SK-N-SH treated with all-trans-retinoic acid at 6 μM for 48 hours (cell line): Measurements from ENCODE around the gene CLSTN2.

Source experiments
- ATAC-seq: fragments of 200-7000 bp; cut with Tn5 transposase; 3 replicates; pipeline ENCODE4 v1.9.1; 2020; ENCODE audit warnings: mild to moderate bottlenecking, moderate library complexity
- ARNTL ChIP-seq: fragments of 450-650 bp; formaldehyde crosslinking; IDR thresholded peaks from 2 replicates; pipeline ENCODE4 v1.5.0; 2020; ENCODE audit warnings: low read depth, mild to moderate bottlenecking, moderate library complexity, borderline replicate concordance
- BACH2 ChIP-seq: fragments of 250-450 bp; sonication (Bioruptor Pico); IDR thresholded peaks from 2 replicates; pipeline ENCODE4 v1.9.0; 2021; ENCODE audit warnings: mild to moderate bottlenecking, borderline replicate concordance
- CSDC2 ChIP-seq: fragments of 250-450 bp; sonication (Bioruptor Pico); IDR thresholded peaks from 2 replicates; pipeline ENCODE4 v1.5.0; 2020; ENCODE audit warnings: mild to moderate bottlenecking, moderate library complexity
- ESRRG ChIP-seq: fragments of 250-450 bp; sonication (Bioruptor Pico); IDR thresholded peaks from 2 replicates; pipeline ENCODE4 v1.6.1; 2021; ENCODE audit warnings: mild to moderate bottlenecking
- ISL1 ChIP-seq: fragments of 250-450 bp; sonication (Bioruptor Pico); IDR thresholded peaks from 2 replicates; pipeline ENCODE4 v2.1.2; 2022; ENCODE audit warnings: mild to moderate bottlenecking, moderate library complexity
- OSR1 ChIP-seq: fragments of 250-450 bp; sonication (Bioruptor Pico); IDR thresholded peaks from 2 replicates; pipeline ENCODE4 v1.8.0; 2022; ENCODE audit warnings: moderate library complexity, mild to moderate bottlenecking, inconsistent platforms
- POU6F1 ChIP-seq: fragments of 250-450 bp; sonication (Bioruptor Pico); IDR thresholded peaks from 2 replicates; pipeline ENCODE4 v1.8.0; 2021; ENCODE audit warnings: low read depth, mild to moderate bottlenecking, moderate library complexity, borderline replicate concordance
- PPARA ChIP-seq: fragments of 250-450 bp; sonication (Bioruptor Pico); IDR thresholded peaks from 2 replicates; pipeline ENCODE4 v1.5.0; 2020; ENCODE audit warnings: mild to moderate bottlenecking, borderline replicate concordance
- RARB ChIP-seq: fragments of 250-450 bp; sonication (Bioruptor Pico); IDR thresholded peaks from 2 replicates; pipeline ENCODE4 v1.8.0; 2021; ENCODE audit warnings: mild to moderate bottlenecking, moderate library complexity
- SNAI2 ChIP-seq: fragments of 250-450 bp; sonication (Bioruptor Pico); IDR thresholded peaks from 2 replicates; pipeline ENCODE4 v1.5.0; 2020; ENCODE audit warnings: mild to moderate bottlenecking, moderate library complexity
- TCF4 ChIP-seq: fragments of 250-450 bp; sonication (Bioruptor Pico); IDR thresholded peaks from 2 replicates; pipeline ENCODE4 v1.8.0; 2021; ENCODE audit warnings: mild to moderate bottlenecking, moderate library complexity, borderline replicate concordance
- TOX ChIP-seq: fragments of 250-450 bp; sonication (Bioruptor Pico); IDR thresholded peaks from 2 replicates; pipeline ENCODE4 v1.8.0; 2021; ENCODE audit warnings: mild to moderate bottlenecking, moderate library complexity, borderline replicate concordance
- ZC3H10 ChIP-seq: fragments of 250-450 bp; sonication (Bioruptor Pico); IDR thresholded peaks from 2 replicates; pipeline ENCODE4 v1.5.1; 2021; ENCODE audit warnings: mild to moderate bottlenecking, moderate library complexity
- ZFP3 ChIP-seq: fragments of 250-450 bp; sonication (Bioruptor Pico); IDR thresholded peaks from 2 replicates; pipeline ENCODE4 v1.5.0; 2020; ENCODE audit warnings: mild to moderate bottlenecking, moderate library complexity
- ZFP30 ChIP-seq: fragments of 450-650 bp; formaldehyde crosslinking; IDR thresholded peaks from 2 replicates; pipeline ENCODE4 v1.5.0; 2022; ENCODE audit warnings: mild to moderate bottlenecking, moderate library complexity
- ZNF565 ChIP-seq: fragments of 450-650 bp; formaldehyde crosslinking; conservative IDR thresholded peaks from 2 replicates; pipeline ENCODE4 v1.5.0; 2020; ENCODE audit warnings: low read depth, mild to moderate bottlenecking, moderate library complexity
- ZNF70 ChIP-seq: fragments of 450-650 bp; formaldehyde crosslinking; IDR thresholded peaks from 2 replicates; pipeline ENCODE4 v1.5.0; 2020; ENCODE audit warnings: mild to moderate bottlenecking, moderate library complexity
- ZNF8 ChIP-seq: fragments of 450-650 bp; formaldehyde crosslinking; IDR thresholded peaks from 2 replicates; pipeline ENCODE4 v1.5.0; 2020; ENCODE audit warnings: mild to moderate bottlenecking, moderate library complexity
- TF ChIP-seq, protein P1 (sequence below): fragments of 250-450 bp; sonication (Bioruptor Pico); IDR thresholded peaks from 2 replicates; pipeline ENCODE4 v1.5.1; 2020; ENCODE audit warnings: low read depth, mild to moderate bottlenecking, moderate library complexity
- TF ChIP-seq, protein P2 (sequence below): fragments of 250-450 bp; sonication (Bioruptor Pico); IDR thresholded peaks from 2 replicates; pipeline ENCODE4 v1.8.0; 2020; ENCODE audit warnings: mild to moderate bottlenecking, moderate library complexity, borderline replicate concordance
- TF ChIP-seq, protein P3 (sequence below): fragments of 250-450 bp; sonication (Bioruptor Pico); IDR thresholded peaks from 2 replicates; pipeline ENCODE4 v1.5.0; 2020; ENCODE audit warnings: mild to moderate bottlenecking, moderate library complexity

The CLSTN2 gene

DNA sequence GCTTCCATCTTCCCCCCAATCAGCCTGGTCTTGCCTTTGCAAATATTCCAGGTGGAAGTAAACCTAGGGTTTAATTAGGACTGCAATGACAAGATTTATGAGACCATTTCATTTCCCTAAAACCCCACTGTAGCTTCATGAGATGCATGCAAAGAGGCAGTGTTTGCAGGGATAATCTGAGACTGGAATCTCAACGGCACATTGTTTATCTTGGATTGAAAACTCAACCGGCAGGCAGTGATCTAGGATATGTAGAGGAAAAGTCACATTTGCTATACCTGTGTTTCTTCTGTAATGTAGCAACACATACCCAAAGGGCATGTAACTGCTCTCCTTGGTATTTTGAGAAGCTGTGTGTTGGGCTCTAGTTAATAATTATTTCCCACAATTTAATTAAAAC, 18.7 kb upstream of the CLSTN2 start:
- TF ChIP-seq, protein P1, sequence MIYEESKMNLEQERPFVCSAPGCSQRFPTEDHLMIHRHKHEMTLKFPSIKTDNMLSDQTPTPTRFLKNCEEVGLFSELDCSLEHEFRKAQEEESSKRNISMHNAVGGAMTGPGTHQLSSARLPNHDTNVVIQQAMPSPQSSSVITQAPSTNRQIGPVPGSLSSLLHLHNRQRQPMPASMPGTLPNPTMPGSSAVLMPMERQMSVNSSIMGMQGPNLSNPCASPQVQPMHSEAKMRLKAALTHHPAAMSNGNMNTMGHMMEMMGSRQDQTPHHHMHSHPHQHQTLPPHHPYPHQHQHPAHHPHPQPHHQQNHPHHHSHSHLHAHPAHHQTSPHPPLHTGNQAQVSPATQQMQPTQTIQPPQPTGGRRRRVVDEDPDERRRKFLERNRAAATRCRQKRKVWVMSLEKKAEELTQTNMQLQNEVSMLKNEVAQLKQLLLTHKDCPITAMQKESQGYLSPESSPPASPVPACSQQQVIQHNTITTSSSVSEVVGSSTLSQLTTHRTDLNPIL = no peak
- TF ChIP-seq OSR1 (no peak), ZNF565 (CRISPR knock-in tag) (no peak)
- no peak for ATAC-seq

- no peak for TF ChIP-seq ZC3H10 (CRISPR knock-in tag)
- no peak for TF ChIP-seq PPARA (CRISPR knock-in tag)
- no peak for ATAC-seq
Measured at GRCh38 chr3:139917226-139917785, 17.7 kb upstream of the CLSTN2 start.

DNA sequence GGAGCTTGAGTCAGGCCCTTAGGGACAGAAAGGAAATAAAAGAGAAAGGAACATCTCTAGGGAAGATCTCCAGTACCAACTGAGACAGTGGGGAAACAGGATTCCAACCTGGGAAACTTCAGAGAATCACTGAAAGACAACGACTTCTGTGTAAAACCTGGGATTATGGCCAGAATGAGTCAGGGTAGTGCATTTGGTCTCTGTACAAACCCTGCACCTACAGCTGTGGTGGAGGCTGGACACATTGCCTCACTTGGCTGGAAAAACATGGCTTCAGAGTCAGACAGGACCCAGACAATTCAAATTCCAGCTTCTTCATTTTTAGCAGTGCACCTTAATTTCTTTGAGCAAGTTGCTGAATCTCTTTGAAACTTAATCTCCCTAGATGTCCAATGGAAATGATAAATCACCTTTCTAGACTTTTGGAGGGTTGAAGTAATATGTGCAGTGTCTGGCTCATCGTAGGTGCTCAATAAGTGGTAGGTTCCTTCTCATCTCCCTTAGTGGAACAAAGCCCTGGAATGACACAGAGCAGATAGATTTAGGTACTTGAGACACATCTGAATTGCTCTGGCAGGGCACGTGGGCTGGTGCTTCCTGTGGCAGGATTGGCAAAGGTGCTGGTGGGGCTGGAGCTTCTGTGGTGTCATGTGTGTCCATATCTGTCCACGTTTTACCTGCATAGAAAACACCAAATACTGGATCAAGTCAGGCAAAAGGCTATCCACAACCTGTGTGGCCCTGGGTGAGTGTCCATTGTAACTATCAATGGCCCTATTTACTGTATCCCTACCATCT, 6.1 kb upstream of the CLSTN2 start:
- ATAC-seq = no peak
- no peak for TF ChIP-seq ZNF8
- no peak for TF ChIP-seq ZNF70
- TF ChIP-seq SNAI2 (CRISPR knock-in tag) = no peak
- TF ChIP-seq, protein P2, sequence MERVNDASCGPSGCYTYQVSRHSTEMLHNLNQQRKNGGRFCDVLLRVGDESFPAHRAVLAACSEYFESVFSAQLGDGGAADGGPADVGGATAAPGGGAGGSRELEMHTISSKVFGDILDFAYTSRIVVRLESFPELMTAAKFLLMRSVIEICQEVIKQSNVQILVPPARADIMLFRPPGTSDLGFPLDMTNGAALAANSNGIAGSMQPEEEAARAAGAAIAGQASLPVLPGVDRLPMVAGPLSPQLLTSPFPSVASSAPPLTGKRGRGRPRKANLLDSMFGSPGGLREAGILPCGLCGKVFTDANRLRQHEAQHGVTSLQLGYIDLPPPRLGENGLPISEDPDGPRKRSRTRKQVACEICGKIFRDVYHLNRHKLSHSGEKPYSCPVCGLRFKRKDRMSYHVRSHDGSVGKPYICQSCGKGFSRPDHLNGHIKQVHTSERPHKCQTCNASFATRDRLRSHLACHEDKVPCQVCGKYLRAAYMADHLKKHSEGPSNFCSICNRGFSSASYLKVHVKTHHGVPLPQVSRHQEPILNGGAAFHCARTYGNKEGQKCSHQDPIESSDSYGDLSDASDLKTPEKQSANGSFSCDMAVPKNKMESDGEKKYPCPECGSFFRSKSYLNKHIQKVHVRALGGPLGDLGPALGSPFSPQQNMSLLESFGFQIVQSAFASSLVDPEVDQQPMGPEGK (CRISPR knock-in tag) = no peak
- TF ChIP-seq TOX (CRISPR knock-in tag) = no peak
- TF ChIP-seq ZFP30 = no peak
- no peak for TF ChIP-seq ZFP3 (CRISPR knock-in tag)
- no peak for TF ChIP-seq ZC3H10 (CRISPR knock-in tag)
- TF ChIP-seq OSR1 = no peak
- TF ChIP-seq, protein P3, sequence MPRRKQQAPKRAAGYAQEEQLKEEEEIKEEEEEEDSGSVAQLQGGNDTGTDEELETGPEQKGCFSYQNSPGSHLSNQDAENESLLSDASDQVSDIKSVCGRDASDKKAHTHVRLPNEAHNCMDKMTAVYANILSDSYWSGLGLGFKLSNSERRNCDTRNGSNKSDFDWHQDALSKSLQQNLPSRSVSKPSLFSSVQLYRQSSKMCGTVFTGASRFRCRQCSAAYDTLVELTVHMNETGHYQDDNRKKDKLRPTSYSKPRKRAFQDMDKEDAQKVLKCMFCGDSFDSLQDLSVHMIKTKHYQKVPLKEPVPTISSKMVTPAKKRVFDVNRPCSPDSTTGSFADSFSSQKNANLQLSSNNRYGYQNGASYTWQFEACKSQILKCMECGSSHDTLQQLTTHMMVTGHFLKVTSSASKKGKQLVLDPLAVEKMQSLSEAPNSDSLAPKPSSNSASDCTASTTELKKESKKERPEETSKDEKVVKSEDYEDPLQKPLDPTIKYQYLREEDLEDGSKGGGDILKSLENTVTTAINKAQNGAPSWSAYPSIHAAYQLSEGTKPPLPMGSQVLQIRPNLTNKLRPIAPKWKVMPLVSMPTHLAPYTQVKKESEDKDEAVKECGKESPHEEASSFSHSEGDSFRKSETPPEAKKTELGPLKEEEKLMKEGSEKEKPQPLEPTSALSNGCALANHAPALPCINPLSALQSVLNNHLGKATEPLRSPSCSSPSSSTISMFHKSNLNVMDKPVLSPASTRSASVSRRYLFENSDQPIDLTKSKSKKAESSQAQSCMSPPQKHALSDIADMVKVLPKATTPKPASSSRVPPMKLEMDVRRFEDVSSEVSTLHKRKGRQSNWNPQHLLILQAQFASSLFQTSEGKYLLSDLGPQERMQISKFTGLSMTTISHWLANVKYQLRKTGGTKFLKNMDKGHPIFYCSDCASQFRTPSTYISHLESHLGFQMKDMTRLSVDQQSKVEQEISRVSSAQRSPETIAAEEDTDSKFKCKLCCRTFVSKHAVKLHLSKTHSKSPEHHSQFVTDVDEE = no peak
- no peak for TF ChIP-seq RARB (CRISPR knock-in tag)
- no peak for TF ChIP-seq CSDC2 (CRISPR knock-in tag)
- TF ChIP-seq BACH2 = no peak
- no peak for TF ChIP-seq ZNF565 (CRISPR knock-in tag)
- TF ChIP-seq ISL1 (CRISPR knock-in tag) = no peak
- no peak for TF ChIP-seq POU6F1 (CRISPR knock-in tag)
- no peak for TF ChIP-seq ESRRG
- TF ChIP-seq PPARA (CRISPR knock-in tag) = no peak
- no peak for TF ChIP-seq TCF4 (CRISPR knock-in tag)
- TF ChIP-seq ARNTL (CRISPR knock-in tag) = no peak
- TF ChIP-seq, all 23 proteins: peak for 0

DNA sequence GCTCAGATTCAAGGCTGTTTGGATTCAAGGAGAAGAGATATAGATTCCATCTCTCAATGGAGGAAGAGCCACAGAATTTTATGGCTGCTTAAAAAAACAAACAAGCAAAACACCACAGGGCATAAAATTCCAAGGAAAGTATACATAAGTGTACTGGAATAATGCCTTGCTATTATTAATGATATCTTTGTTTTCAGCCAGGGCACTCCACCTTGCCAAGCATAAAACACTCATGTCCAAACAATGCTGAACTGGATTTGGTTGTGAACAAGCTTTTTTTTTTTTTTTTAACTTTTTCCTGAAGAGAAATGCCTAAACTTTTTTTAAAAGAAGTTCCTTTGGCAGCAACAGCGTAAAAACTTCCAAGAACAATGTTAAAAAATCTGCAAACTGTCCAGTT, 4.8 kb upstream of the CLSTN2 start:
- TF ChIP-seq, protein P2 (CRISPR knock-in tag) = no peak
- TF ChIP-seq SNAI2 (CRISPR knock-in tag) = no peak
- ATAC-seq = no peak
